Parathyroid adenoma (tissue), 2 donors: ENCODE measurements around the gene SLC5A2.
"Not testable (repeated sequence)": the region's sequence is repeated elsewhere in the genome, so short reads cannot be mapped to it uniquely, and the experiment has no call there.

ENCODE experiments used
- H2AFZ ChIP-seq: fragments of 300-600 bp; sonication (generic); one replicate; pipeline ENCODE4 v1.7.0; 2017; ENCODE audit warnings: antibody characterized with exemption, mild to moderate bottlenecking
- H3K27ac ChIP-seq: fragments of 300-600 bp; sonication (generic); one replicate; pipeline ENCODE4 v1.7.0; 2017
- H3K27me3 ChIP-seq: fragments of 300-600 bp; sonication (generic); one replicate; pipeline ENCODE4 v1.7.0; 2017; ENCODE audit warnings: low read length; ENCODE audit not compliant: control insufficient read depth, insufficient read depth
- H3K36me3 ChIP-seq: fragments of 300-600 bp; sonication (generic); one replicate; pipeline ENCODE4 v1.7.0; 2017; ENCODE audit warnings: low read length; ENCODE audit not compliant: control insufficient read depth, insufficient read depth
- H3K4me1 ChIP-seq: fragments of 300-600 bp; sonication (generic); one replicate; pipeline ENCODE4 v1.7.0; 2017; ENCODE audit warnings: control low read depth
- H3K4me2 ChIP-seq: fragments of 300-600 bp; sonication (generic); one replicate; pipeline ENCODE4 v1.7.0; 2017; ENCODE audit warnings: low read length
- H3K4me3 ChIP-seq: fragments of 300-600 bp; sonication (generic); one replicate; pipeline ENCODE4 v1.7.0; 2017; ENCODE audit warnings: low read depth, low read length
- H3K79me2 ChIP-seq: fragments of 300-600 bp; sonication (generic); one replicate; pipeline ENCODE4 v1.7.0; 2017; ENCODE audit warnings: control low read depth
- H3K9ac ChIP-seq: fragments of 300-600 bp; sonication (generic); one replicate; pipeline ENCODE4 v1.7.0; 2017; ENCODE audit warnings: mild to moderate bottlenecking
- H3K9me3 ChIP-seq: fragments of 300-600 bp; sonication (generic); one replicate; pipeline ENCODE4 v1.7.0; 2017; ENCODE audit warnings: low read length; ENCODE audit not compliant: control insufficient read depth
- TF ChIP-seq, protein P1 (sequence below): fragments of 300-600 bp; sonication (generic); IDR thresholded peaks from one replicate; pipeline ENCODE4 v1.7.0; 2017; ENCODE audit warnings: antibody characterized with exemption, mild to moderate bottlenecking
- donor health status: primary hyperparathyroidism.

SLC5A2 gene

DNA sequence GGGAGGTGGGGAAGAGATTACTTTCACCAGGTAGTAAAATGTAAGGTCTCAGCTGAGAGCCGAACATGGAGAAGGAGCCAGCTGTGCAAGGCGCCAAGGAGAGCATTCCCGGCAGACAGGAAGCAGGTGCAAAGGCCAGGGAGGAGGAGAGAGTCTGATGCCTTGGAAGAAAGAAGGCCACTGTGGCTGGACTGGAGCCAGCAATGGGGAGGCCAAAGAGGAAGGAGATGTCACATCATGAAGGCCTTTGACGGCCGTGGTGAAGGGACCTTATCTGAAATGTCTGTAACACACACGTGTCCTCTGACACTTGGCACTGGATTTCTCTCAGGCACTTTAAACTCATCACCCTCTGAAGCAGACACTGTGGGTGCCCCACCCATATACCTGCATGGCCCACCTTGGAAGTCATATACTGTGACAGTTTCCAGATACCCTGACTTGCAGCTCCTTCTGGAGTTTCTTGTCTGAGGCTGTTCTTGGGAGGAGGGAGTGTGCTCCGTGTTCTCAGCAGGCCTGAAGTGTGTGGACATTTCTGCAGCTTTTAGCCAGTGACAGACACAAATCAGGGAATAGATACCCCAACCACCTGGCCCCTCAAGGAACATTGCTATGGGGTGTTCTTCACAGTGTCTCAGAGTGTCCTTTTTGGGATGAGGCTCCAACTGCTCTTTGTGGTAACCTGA lies 1.9 kb upstream of the SLC5A2 start:
- Histone ChIP-seq H3K9ac (no peak overlapping the region), H3K36me3 (no peaks in the 10 kb centered on the region), H3K4me1 (peaks cover 5% of the 10 kb centered on the region), H3K4me2 (no peak overlapping the region), H2AFZ (no peak overlapping the region), H3K4me3 (no peak overlapping the region), H3K79me2 (no peaks in the 10 kb centered on the region), H3K9me3 (no peaks in the 10 kb centered on the region), H3K27me3 (no peaks in the 10 kb centered on the region), H3K27ac (no peak overlapping the region)
- TF ChIP-seq, protein P1, sequence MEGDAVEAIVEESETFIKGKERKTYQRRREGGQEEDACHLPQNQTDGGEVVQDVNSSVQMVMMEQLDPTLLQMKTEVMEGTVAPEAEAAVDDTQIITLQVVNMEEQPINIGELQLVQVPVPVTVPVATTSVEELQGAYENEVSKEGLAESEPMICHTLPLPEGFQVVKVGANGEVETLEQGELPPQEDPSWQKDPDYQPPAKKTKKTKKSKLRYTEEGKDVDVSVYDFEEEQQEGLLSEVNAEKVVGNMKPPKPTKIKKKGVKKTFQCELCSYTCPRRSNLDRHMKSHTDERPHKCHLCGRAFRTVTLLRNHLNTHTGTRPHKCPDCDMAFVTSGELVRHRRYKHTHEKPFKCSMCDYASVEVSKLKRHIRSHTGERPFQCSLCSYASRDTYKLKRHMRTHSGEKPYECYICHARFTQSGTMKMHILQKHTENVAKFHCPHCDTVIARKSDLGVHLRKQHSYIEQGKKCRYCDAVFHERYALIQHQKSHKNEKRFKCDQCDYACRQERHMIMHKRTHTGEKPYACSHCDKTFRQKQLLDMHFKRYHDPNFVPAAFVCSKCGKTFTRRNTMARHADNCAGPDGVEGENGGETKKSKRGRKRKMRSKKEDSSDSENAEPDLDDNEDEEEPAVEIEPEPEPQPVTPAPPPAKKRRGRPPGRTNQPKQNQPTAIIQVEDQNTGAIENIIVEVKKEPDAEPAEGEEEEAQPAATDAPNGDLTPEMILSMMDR = no peak

DNA sequence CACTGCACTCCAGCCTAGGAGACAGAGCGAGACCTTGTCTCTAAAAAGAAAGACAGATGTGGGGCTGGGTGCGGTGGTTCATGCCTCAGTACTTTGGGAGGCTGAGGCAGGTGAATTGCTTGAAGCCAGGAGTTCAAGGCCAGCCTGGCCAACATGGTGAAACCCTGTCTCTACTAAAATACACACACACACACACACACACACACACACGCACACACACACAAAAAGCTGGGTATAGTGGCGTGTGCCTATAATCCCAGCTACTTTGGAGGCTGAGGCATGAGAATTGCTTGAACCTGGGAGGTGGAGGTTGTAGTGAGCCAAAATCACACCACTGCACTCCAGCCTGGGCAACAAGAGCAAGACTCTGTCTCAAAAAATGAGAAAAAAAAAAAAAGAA lies 1.1 kb downstream of the SLC5A2 start:
- H3K27ac ChIP-seq, H3K4me2 ChIP-seq, H3K9me3 ChIP-seq, H3K4me3 ChIP-seq, H3K79me2 ChIP-seq, H3K4me1 ChIP-seq, H3K36me3 ChIP-seq, H3K9ac ChIP-seq, H2AFZ ChIP-seq, H3K27me3 ChIP-seq: not testable (repeated sequence)

DNA sequence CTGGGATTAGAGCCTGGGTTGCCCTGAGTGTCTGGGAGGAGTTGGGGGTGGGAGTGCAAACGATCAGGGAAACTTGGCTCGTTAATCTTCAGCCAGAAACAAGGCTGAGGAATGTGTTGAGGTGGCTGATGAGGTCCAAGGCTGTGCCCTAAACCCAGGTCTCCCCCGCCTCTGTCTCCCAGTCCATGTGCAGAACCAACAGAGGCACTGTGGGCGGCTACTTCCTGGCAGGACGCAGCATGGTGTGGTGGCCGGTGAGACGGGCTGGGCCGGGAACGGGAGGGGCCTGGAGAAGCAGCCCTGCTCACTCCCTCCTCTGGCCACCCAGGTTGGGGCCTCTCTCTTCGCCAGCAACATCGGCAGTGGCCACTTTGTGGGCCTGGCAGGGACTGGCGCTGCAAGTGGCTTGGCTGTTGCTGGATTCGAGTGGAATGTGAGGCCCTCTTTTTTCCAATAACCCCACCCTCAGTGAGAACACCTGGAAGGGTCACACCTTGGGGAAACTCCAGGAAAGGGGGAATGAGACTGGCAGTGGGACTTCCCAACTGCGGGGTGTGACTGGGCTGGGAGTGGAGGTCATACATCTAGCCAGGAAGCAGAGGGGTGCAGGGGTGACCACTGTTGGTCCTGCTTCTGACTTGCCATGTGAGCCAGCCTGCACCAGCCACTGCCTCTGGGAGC lies 1.7 kb downstream of the SLC5A2 start:
- Histone ChIP-seq H3K36me3 (no peaks in the 10 kb centered on the region), H3K4me1 (peaks cover 4% of the 10 kb centered on the region), H3K79me2 (no peaks in the 10 kb centered on the region), H3K27ac (no peak overlapping the region), H3K4me3 (no peak overlapping the region), H3K9ac (no peak overlapping the region), H3K9me3 (no peaks in the 10 kb centered on the region), H3K27me3 (no peaks in the 10 kb centered on the region), H3K4me2 (no peak overlapping the region), H2AFZ (no peak overlapping the region)
- TF ChIP-seq, protein P1 = no peak

DNA sequence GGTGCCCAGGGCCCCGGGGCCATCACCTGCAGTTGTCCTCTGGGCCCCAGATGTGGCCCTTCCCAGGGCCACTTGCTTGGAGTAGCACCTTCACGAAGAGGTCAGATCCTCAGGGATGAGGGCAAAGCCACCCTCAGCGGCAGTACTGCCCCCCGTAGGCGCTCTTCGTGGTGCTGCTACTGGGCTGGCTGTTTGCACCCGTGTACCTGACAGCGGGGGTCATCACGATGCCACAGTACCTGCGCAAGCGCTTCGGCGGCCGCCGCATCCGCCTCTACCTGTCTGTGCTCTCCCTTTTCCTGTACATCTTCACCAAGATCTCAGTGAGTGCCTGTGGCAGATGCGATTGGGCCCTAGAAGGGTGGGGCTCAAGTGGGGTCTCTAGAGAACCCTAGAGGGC lies 2.6 kb downstream of the SLC5A2 start:
- Histone ChIP-seq H2AFZ (no peak overlapping the region), H3K4me3 (no peak overlapping the region), H3K79me2 (no peaks in the 10 kb centered on the region), H3K4me1 (peaks cover 4% of the 10 kb centered on the region), H3K36me3 (no peaks in the 10 kb centered on the region), H3K27me3 (no peaks in the 10 kb centered on the region), H3K4me2 (no peak overlapping the region), H3K9me3 (no peaks in the 10 kb centered on the region), H3K27ac (no peak overlapping the region), H3K9ac (no peak overlapping the region)
- TF ChIP-seq, protein P1 = no peak

DNA sequence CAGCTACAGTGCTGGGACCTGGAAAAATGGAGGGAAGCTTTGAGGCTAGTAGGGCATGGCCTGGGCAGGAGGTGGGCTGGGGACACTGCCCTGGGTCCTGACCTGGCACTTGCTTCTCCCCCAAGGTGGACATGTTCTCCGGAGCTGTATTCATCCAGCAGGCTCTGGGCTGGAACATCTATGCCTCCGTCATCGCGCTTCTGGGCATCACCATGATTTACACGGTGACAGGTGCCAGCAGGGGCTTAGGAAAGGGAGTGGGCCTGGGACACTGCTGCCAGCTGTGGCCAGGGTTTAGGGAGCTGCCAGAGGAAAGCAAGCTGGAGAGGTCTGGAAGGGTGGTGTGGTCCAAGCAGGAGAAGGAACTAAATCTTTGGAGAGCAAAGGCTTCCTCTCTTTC lies 3.1 kb downstream of the SLC5A2 start:
- TF ChIP-seq, protein P1 = no peak

More for the DNA sequence above, 3.1 kb downstream of the SLC5A2 start:
- Histone ChIP-seq H3K4me1 (peaks cover 4% of the 10 kb centered on the region), H3K27ac (no peak overlapping the region), H2AFZ (no peak overlapping the region), H3K4me2 (no peak overlapping the region), H3K9ac (no peak overlapping the region), H3K79me2 (no peaks in the 10 kb centered on the region), H3K9me3 (no peaks in the 10 kb centered on the region), H3K27me3 (no peaks in the 10 kb centered on the region), H3K36me3 (no peaks in the 10 kb centered on the region), H3K4me3 (no peak overlapping the region)
